ENCODE measurements around the gene MOB3A.
"Not testable (repeated sequence)": the region's sequence is repeated elsewhere in the genome, so short reads cannot be mapped to it uniquely, and the experiment has no call there.

The MOB3A gene

DNA sequence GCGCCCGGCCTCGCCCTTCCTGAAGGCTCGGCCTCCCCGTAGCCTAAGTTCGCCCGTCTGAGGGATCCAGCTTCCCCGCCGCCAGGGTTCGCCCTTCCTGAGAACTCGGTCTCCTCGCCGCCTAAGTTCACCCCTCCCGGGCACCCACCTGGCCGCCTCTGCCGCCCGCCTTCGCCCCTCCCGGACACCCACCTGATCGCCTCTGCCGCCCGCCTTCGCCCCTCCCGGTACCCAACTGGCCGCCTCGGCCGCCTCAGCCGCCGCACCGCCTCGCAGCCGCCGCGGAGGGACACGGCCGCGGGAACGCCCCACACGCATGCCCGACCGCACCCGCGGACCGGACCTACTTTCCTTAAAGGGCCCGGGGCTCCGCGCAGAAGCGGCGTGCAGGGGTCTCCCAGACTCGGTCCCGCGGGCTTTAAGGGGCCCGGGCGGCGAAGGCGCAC is at the start of gene MOB3A:
Gene MOB3A (minus strand): TSS at position 293 of the 446 bp plus-strand sequence. CDS start 17,766 bp downstream, outside the sequence.
- in situ Hi-C loops (cut with MboI; ENCODE audit: low sequenced_read_pairs), result no loop called here

DNA sequence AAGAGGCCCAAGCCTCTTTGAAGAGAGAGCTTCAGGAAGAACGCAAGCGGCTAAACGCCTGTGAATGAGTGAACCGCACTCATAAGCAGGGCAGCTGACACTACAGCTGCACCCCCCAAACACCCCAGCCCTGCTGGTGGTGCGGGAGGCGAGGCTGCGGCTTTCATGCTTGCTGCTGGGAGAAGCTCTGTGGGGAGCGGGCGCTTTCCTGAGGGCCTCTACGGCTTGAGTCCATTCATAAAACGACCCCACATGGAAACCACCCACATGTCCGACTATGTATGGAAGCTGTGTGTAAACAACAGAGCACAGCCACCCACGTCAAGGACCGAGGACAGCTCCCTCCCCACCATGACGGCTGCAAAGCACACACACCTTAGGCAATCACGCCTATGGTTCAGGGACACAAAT is 49.7 kb upstream of the MOB3A start:
- in situ Hi-C loops (cut with MboI; ENCODE audit: low sequenced_read_pairs), result no loop called here

DNA sequence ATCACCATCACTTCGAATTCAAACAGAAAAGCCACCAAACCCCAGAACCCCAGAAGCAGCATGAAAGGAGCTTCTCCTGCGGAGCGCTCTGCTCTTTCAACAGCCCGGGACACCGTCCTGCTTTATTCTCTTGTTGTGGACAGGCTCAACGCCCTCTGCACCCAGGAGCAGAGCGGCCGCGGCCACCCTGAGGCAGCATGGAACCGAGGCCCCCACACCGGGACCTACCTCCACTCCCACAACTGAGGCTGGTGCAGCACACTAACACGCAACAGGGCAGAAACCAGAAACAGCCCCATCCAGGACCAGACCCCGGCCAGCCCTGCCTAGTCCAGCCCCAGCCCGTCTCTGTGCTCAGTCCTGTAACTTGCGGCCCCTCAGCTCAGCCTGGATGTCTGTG is 48.1 kb upstream of the MOB3A start:
- in situ Hi-C loops (cut with MboI; ENCODE audit: low sequenced_read_pairs), result no loop called here

DNA sequence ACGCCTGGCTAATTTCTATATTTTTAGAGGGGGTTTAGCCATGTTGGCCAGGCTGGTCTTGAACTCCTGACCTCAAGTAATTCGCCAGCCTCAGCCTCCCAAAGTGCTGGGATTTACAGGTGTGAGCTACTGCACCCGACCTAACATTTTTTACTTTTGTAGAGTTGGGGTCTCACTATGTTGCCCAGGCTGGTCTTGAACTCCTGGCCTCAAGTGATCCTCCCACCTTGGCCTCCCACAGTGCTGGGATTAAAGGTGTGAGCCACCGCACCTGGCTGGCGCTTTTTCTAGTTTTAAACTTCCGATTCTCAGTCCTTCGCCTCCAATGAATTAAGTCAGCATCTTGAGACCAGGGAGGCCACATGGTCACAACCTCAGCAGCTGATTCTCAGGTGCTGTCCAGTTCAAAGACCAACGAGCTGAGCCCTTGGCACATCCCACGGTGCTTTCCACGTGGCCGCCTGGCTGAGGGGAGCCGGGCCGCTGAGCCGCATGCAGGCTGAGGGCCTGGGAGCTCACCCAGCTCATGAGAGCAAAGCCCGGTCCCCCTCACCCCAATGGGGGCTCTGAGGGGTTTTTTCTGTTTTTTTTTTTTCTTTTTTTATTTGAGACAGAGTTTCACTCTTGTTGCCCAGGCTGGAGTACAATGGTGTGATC is 46.2 kb upstream of the MOB3A start:
- in situ Hi-C loops (cut with MboI; ENCODE audit: low sequenced_read_pairs), result no loop called here

DNA sequence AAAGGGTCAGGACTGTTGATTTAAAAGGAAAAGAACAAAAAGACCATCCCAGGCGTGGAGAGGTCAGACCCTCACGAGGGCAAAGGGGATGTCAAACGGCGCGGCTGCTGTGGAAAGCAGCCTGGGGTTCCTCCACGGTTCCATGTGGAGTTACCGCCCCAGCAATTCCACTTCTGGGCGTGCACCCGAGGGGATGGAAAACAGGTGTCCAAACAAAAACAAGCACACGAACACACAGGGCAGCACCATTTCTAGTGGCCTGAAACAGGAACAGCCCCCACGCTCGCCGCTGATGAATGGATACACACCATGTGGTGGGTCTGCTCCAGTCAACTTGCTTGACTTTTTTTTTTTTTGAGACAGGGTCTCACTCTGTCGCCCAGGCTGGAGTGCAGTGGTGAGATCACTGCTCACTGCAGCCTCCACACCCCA is 44.0 kb upstream of the MOB3A start:
- in situ Hi-C loops (cut with MboI; ENCODE audit: low sequenced_read_pairs), result no loop called here

DNA sequence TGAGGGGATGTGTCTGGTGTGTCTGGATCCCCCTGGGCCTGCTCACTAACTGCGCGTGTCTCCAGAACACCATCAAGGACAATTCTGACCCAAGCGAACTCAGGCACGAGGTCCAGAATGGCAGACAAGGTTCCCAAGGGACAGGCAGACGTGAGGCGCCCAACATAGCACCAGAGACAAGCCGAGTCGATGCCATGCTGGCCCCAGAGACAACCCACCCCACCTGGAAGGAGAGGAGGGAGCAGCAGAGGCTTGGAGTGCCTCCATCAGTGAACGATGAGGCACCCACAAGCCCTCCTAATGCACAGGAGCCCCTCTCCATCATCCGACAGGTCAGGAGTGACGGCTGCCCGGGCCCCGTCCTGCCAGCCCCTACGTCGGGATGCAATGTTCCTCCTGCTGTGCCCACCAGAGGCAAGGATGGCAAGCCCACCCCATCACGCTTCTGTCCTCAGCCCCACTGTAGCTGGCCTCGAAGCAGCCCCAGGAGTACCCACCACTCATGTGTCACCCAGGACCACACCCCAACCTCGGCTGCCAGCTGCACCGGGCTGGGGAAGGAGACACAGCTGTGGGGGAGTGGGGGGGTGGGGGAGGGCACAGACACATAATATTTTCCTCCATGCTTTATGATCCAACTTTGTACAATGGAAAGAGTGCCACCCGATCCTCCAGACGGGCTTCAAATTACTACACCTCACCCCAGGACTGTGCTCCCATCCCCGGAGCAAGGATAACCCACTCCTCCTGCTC is 43.4 kb upstream of the MOB3A start:
- in situ Hi-C loops (cut with MboI; ENCODE audit: low sequenced_read_pairs), result no loop called here

DNA sequence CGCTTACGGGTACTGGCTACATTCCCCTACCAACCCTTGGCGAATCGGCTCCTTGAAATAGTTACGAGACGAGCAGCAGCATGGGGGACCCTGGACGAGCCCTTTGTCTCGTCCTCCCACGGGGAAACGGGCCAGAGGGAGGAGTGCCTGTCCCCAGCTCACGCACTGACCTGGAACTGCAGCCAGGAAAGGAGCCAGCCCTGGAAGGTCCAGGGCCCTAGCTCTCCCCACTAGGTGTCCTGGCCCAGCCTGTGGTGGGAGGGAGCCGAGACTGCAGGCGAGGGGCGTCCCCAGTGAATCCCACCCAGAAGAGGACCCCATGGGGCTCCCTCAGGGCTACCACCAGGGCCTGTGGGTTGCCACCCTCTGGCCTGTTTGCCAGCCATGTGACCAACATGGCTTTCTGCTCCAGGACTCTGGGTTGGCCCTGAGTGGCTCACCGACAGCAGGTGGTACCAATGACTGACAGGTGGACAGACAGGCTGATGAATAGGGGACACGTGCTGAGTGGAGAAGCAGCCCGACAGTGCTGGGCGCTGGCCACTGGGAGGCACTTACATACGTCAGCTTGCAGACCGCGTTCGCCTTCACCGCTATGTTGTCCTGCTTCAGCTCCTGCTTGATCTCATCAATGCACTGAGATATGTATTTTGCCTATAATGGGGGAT is 42.1 kb upstream of the MOB3A start:
- in situ Hi-C loops (cut with MboI; ENCODE audit: low sequenced_read_pairs), result no loop called here

DNA sequence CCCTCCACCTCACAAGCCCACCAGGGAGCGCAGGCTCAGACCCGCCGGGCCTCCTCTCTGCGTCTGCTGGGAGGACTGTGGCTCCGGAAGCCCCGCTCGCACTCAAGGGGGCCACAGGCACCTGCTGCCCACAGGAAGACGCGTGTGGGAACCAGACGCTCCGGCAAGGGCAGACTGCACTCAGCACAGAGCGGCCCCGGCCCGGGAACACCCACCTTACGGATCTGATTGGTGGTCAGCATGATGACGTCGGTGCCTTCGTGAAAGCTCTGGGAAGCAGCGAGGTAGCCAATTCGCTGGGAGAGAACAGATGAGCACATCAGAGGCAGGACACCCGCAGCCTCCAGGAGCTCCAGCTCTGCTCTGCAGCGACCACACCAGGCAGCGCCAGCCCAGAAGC is 40.7 kb upstream of the MOB3A start:
- in situ Hi-C loops (cut with MboI; ENCODE audit: low sequenced_read_pairs), result no loop called here

DNA sequence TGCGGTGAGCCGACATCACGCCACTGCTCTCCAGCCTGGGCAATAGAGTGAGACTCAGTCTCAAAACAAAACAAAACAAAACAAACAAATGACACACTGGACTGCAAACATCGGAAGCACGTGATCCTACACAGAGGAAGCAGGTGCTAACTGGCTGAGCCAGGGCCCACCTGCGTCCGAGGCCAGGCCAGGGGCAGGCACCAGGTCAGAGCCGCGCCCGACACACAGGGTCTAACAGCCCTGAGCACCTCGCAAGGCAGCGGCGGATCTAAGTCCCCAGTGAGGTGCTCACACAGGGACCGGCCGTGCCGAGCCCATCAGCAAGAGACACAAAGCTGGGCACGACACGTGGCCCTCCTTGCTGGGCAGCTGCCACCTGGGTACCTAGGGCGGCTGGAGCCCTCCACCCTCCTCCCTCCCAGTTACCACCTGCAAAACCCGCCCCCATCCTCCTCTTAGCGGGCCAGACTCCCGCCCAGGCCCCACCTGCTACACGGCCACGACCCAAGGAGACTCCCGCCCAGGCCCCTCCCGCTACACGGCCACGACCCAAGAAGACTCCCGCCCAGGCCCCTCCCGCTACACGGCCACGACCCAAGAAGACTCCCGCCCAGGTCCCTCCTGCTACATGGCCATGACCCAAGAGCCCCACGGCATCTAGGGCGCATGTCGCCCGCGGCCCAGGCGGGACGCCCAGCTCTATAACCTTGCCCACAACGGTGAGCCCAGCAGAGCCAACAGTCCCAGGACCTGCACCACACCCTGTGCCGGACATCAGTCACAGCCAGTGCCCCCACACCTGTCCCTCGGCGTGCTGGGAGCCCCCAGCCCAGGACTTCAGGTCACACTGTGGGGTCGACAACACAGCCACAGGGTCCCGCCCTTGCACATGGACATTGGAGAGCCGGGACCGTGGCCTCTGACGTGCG is 39.6 kb upstream of the MOB3A start:
- in situ Hi-C loops (cut with MboI; ENCODE audit: low sequenced_read_pairs), result no loop called here

DNA sequence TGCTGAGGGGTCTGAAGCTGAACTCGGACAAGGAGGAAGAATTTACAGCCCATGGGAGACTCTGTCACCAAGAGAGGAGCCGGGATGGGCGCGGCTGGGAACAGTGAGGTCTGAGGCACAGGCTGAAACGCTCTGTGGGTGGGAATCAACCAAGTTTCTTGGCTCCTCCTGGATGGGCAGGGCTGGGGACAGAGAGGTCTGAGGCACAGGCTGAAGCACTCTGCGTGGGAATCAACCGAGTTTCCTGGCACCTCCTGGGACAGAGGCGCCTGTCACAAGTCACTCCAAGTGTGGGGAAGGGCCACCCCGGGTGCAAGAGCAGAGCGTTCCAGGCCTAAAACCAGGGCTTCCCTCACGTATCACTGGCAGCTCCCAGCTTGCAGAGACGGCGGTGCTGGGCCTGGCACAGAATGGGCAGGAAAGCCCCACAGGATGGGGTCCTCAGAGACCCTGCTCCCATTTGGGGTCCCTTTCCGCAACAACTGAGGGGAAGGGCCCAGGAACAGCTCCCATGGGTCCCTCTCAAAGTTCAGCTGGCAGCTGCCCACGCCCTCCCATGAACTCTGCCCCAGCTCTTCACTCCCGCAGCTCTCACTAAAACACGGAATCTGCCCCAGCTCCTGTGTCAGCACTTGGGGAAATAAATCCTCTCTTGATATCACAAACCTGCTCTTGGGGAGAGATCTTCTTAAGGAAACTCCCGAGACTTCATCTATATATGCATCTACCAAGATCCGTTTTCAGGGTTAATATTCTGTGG is 36.8 kb upstream of the MOB3A start:
- in situ Hi-C loops (cut with MboI; ENCODE audit: low sequenced_read_pairs), result no loop called here

DNA sequence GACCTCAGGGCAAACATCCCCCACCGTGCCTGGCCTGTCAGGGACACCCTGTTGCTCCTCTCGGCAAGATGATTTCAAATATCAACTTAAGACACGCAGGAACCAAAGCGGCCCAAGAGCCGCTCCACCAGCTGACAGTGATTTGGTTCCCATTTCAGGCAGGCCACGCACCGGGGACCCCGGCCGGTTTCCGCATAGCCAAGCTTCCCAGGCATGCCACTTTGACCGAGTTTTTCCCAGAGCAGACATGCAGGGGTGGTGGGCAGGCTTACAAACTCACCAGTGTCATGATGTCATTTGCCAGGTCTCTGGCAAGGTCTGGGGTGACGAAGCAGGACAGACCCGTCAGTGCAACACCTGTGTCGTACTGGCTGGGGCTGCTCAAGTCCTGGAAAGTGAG is 36.1 kb upstream of the MOB3A start:
- in situ Hi-C loops (cut with MboI; ENCODE audit: low sequenced_read_pairs), result no loop called here

DNA sequence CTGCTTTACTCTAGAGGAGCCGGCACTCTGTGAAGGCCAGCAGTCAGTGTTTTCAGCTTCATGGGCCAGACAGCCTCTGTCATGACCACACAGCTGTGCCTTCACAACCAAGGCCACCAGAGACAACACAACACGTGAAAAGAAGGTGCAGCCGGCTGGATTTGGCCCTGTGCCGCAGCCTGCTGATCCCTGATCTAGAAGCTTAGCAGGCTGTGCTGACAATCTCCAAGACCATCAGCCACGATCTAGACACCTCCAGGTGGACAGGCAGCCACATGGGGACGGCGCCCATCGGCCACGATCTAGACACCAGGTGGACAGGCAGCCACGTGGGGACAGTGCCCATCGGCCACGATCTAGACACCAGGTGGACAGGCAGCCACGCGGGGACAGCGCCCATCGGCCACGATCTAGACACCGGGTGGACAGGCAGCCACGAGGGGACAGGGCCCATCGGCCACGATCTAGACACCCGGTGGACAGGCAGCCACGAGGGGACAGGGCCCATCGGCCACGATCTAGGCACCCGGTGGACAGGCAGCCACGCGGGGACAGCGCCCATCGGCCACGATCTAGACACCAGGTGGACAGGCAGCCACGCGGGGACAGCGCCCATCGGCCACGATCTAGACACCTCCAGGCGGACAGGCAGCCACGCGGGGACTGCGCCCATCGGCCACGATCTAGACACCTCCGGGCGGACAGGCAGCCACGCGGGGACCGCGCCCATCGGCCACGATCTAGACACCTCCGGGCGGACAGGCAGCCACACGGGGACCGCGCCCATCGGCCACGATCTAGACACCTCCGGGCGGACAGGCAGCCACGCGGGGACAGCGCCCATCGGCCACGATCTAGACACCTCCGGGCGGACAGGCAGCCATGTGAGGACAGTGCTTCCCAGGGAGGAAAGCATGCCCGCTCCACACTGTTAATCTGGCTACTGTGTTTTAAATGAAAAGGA is 35.2 kb upstream of the MOB3A start:
- in situ Hi-C loops (cut with MboI; ENCODE audit: low sequenced_read_pairs), result not testable (repeated sequence)

DNA sequence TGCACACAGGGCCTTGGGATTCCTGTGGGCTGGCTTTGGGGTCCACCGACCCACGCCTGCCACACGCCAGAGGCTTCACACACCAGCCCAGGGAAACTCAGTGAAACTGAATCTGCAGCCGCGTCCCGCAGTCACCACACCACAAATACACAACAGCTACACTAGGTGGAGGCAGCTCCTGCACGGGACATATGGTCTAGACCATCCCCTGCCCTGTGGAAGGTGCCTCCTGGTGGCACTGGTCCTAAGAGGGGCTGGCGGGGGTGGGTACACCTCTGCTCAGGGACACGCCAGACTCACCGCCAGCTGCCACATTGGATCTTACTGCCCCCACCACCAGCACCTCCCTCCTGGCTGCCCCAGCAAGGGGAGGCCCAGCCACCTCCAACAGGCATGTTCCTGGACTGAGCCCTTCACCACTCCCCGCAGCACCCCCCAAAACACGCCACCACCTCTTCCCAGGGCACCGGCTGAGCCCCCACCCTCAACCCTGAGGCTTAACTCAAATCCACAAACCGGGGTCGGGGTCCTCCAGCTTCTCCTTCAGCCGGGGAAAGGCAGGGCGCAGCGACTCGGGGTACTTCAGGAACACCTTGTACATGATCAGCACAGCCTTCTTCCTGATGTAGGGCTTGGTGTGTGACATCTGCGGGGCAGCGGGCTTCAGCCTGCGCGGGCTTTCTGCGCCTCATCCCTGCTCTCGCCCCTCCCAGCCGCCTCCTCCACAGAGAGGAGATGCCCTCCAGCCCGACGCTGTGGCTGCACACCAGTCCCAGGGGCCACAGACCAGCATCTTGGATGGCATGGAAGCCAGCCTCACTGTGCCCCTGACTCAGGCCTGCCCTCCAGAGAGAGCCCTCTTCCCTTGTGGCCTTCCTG is 34.0 kb upstream of the MOB3A start:
- in situ Hi-C loops (cut with MboI; ENCODE audit: low sequenced_read_pairs), result no loop called here

DNA sequence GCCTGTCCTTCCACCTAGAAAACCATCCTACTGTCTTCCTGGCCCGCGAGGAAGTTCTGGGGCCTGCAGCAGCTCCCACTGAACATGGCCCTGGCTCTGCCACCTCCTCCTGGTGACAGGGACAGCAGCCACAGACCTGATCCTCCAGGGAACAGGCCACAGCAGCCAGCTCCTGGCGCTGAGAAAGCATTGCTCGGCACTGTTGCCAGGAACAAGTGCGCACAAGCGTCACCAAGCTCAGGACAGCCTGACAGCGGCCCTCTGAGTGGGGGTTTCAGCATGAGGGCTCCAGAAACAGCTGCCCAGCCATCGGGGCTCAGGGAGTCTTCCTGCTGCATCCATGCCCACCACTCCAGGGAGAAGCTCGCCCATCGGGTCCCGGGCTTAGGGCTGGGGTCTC is 33.4 kb upstream of the MOB3A start:
- in situ Hi-C loops (cut with MboI; ENCODE audit: low sequenced_read_pairs), result no loop called here

DNA sequence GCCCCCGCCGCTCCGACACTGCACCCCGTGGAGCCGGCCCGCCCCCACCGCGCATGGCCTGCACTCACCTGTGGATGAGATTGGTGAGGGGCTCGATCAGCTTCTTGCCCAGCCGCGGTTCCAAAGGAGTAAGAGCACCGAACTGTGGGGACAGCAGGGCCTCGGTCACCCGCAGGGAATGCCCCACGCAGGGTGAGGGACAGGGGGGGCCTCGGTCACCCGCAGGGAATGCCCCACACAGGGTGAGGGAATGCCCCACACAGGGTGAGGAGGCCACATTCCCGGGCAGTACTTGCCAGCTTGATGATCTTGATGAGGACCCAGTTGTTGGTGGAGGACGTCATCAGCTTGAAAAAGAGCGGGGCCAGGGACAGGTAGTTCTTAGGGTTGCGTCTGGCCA is 32.9 kb upstream of the MOB3A start:
- in situ Hi-C loops (cut with MboI; ENCODE audit: low sequenced_read_pairs), result no loop called here

DNA sequence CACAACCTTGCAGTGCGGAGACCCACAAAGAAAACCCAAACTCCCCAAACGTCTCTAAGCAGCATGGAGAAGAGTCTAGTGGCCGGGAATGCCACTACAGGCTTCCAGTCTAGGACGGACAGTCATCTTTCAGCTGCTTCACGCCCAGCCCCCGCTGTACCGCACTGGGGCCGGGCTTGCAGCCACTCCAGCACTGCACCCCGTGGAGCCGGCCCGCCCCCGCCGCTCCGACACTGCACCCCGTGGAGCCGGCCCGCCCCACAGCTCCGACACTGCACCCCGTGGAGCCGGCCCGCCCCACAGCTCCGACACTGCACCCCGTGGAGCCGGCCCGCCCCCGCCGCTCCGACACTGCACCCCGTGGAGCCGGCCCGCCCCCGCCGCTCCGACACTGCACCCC is 32.1 kb upstream of the MOB3A start:
- in situ Hi-C loops (cut with MboI; ENCODE audit: low sequenced_read_pairs), result not testable (repeated sequence)

DNA sequence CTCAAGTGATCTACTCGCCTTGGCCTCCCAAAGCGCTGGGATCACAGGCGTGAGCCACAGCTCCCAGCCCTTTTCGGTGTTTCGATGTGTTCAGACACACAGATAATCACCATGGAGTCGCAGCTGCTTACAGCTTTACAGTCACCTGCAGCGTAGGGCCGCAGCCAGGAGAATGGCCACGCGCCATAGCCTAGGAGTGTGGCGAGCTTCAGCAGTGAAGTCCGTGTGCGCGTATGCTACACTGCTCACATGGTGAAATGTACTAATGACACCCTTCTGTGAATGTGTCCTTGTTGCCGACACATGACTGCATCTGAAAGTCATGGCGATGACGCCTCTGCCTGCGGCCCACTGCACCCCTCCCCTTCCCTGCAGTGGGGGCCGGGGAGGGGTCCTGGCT is 31.6 kb upstream of the MOB3A start:
- in situ Hi-C loops (cut with MboI; ENCODE audit: low sequenced_read_pairs), result no loop called here

DNA sequence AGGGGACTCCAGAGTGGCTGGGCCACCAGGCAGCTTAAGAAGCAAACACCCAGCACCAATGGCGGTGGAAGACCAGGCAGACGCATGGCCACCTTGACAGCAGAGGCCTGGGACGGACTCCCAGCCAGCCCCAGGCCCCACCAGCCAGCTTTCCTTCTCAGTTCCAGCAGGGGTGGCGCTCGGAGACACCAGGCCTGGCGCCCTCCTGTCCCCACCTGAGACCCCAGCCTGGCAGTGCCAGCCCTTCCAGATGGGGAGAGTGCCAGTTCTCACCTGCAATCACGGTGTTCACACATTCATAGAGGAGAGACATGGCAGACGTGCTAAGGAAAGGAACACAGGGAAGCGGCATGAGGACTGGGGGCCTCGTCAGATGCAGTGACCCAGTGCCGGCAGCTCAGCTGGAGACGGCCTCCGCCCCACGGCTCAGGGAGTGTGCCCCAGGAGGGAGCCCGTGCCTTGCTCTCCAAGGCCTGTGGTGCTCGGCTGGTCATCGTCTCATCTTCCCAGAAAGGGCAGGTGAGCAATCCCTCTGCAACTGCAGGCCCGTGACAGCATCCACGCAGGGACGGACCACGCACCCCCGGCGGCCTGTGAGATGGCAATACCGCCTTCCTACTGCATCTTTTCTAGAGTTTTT is 30.9 kb upstream of the MOB3A start:
- in situ Hi-C loops (cut with MboI; ENCODE audit: low sequenced_read_pairs), result no loop called here

Data from HL-60/S4 treated with retinoic acid at 250 ng/mL for 4 days and 3 days (cell line).